Natural killer cell (primary cell): ENCODE data around the gene LCLAT1. TPM values are rescaled to one million over a fixed set of nuclear protein-coding genes. Genes with fewer than 3 reads are reported as not detected.
A peak's percentile ranks its signal among the peaks of the same experiment; 100 is the strongest.
"Not testable (repeated sequence)": the region's sequence is repeated elsewhere in the genome, so short reads cannot be mapped to it uniquely, and the experiment has no call there.

ENCODE experiments used
- ATAC-seq, 3 donors: fragments of 150-1000 bp in 2 of 3; fragments of 200-7000 bp in 1 of 3; cut with Tn5 transposase; 1 replicate in 1 of 3; 2 replicates in 2 of 3; pipeline ENCODE4 v1.10.0; 2021; ENCODE audit warnings: mild to moderate bottlenecking in 2 of 3, moderate library complexity in 2 of 3
- DNase-seq, 2 donors: peaks; one replicate each; pipeline versions ENCODE4 v3.0.0 to v3.0.0-alpha.2; 2013 to 2021; ENCODE audit warnings: mixed read lengths in 1 of 2
- H3K27ac ChIP-seq: one replicate; pipeline ENCODE4 v1.5.1; 2013; ENCODE audit warnings: mild to moderate bottlenecking, low read length
- H3K27me3 ChIP-seq: one replicate; pipeline ENCODE4 v1.6.1; 2013; ENCODE audit warnings: low read length; ENCODE audit not compliant: control insufficient read depth, insufficient read depth
- H3K36me3 ChIP-seq: one replicate; pipeline ENCODE4 v1.6.1; 2013; ENCODE audit warnings: low read length; ENCODE audit not compliant: control insufficient read depth, insufficient read depth
- H3K4me1 ChIP-seq: one replicate; pipeline ENCODE4 v1.6.1; 2013; ENCODE audit warnings: low read length; ENCODE audit not compliant: control insufficient read depth, insufficient read depth
- H3K4me3 ChIP-seq: one replicate; pipeline ENCODE4 v1.5.1; 2013; ENCODE audit warnings: low read length
- H3K9me3 ChIP-seq: one replicate; pipeline ENCODE4 v1.6.1; 2013; ENCODE audit warnings: low read length; ENCODE audit not compliant: control insufficient read depth, insufficient read depth
- H3K27ac Mint-ChIP-seq, 2 donors: one replicate each; pipeline ENCODE4 v1.8.0; 2022; ENCODE audit warnings: mild to moderate bottlenecking in 2 of 2, mixed read lengths in 2 of 2, moderate library complexity in 1 of 2
- H3K27me3 Mint-ChIP-seq, 2 donors: one replicate each; pipeline ENCODE4 v1.8.0; 2022; ENCODE audit warnings: low read depth in 2 of 2, mixed read lengths in 2 of 2
- H3K36me3 Mint-ChIP-seq: one replicate; pipeline ENCODE4 v1.8.0; 2022; ENCODE audit warnings: mixed read lengths
- H3K4me1 Mint-ChIP-seq, 2 donors: one replicate each; pipeline ENCODE4 v1.8.0; 2022; ENCODE audit warnings: mixed read lengths in 2 of 2
- H3K4me3 Mint-ChIP-seq: one replicate; pipeline ENCODE4 v1.8.0; 2022; ENCODE audit warnings: mild to moderate bottlenecking, moderate library complexity, mixed read lengths
- H3K9me3 Mint-ChIP-seq, 2 donors: one replicate each; pipeline ENCODE4 v1.8.0; 2022; ENCODE audit warnings: mixed read lengths in 2 of 2
- CTCF ChIP-seq: fragments of 200-600 bp; IDR thresholded peaks from one replicate; pipeline ENCODE4 v1.8.0; 2022; ENCODE audit warnings: antibody characterized with exemption
- WGBS: methylation state at CpG from one replicate; pipeline ENCODE4 v1.1.7; 2013; ENCODE audit warnings: missing lambda C conversion rate; ENCODE audit not compliant: insufficient coverage; 5-methylcytosine and 5-hydroxymethylcytosine counted together
- intact Hi-C: fragments of 100-400 bp; cut with micrococcal nuclease; formaldehyde crosslinking; loops from one replicate; pipeline ENCODE4 v1.14.2; 2022
- total RNA-seq, 4 donors: library from RNA; stranded (reverse); fragments of 120-200 nt in 1 of 4; gene quantifications; one replicate each; pipeline versions ENCODE4 v1.2.3 to v1.2.4, GENCODE V29; 2013 to 2022

Gene LCLAT1
- total RNA-seq, 3 donors from 2014 or later (not counting 1 experiment from before 2014, with no cell fraction given), result 13.0 to 16.2 (median 14.2) TPM

DNA sequence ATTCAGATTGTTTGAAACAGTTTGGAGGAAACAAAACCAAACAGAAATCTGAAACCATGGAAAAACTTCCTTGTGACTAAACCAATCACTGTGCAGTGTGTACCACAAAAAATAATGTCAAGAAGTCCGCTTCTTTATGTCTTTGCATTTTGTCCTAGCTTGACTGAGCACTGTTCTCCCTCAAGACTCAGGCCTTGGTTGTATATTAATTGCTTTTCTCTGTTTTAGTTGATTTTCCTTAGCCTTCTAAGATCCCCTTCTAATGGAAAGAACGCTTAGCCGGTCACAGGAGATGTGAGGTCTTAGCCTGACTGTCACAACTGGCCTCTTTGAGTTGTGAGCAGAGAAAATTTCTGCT, 56.6 kb downstream of the LCLAT1 start:
- H3K36me3 Mint-ChIP-seq, result peaks cover 18% of the 10 kb centered on the region
- 65% methylated on average over 3 of the region's 3 CpGs for WGBS
- intact Hi-C loops, result no loop called here
- peaks cover 43 to 48% of the 10 kb centered on the region in 2 donors for H3K4me1 Mint-ChIP-seq
- H3K27ac Mint-ChIP-seq, result peak overlapping the region; percentile 87 to 92
- no peak for DNase-seq
- no peaks in the 10 kb centered on the region for H3K36me3 ChIP-seq
- peak overlapping the region; percentile 54 for H3K27ac ChIP-seq
- peaks cover 12% of the 10 kb centered on the region for H3K4me1 ChIP-seq
- no peak for TF ChIP-seq CTCF
- no peaks in the 10 kb centered on the region for H3K27me3 ChIP-seq
- H3K9me3 ChIP-seq, result peaks cover 9% of the 10 kb centered on the region
- peak overlapping the region; percentile 67 for H3K4me3 Mint-ChIP-seq
- no peaks in the 10 kb centered on the region for H3K27me3 Mint-ChIP-seq
- no peak overlapping the region for H3K4me3 ChIP-seq
- peak in 1 of 3 donors; percentile 41 for ATAC-seq
- peaks cover 3 to 4% of the 10 kb centered on the region in 2 donors for H3K9me3 Mint-ChIP-seq

DNA sequence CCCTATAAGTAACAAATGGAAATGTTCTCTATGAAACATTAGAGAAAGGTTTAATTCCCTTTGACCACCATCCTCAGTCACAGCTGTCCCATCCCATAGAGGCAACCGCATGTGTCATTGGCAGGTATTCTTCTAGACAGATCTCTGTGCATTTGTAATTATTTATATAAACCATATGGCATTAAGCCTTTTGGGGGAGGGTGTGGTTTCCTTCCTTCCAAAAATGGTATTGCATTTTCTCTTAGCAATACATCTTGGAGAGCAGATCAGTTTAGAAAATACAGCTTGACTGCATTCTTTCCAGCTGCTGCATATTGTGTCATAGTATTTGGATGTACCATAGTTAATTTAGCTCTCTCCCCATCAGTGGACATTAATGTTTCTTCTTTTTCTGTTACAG, 57.7 kb downstream of the LCLAT1 start:
- WGBS, result no CpG with 5 or more reads among the region's 1 CpG
- peaks cover 9% of the 10 kb centered on the region for H3K9me3 ChIP-seq
- no peak for TF ChIP-seq CTCF
- no peak overlapping the region for H3K4me3 ChIP-seq
- DNase-seq, result no peak
- Mint-ChIP-seq H3K4me3 (peak overlapping the region; percentile 70), H3K4me1 (peaks cover 49 to 54% of the 10 kb centered on the region in 2 donors), H3K27ac (peak overlapping the region; percentile 87 to 92), H3K27me3 (no peaks in the 10 kb centered on the region), H3K9me3 (peaks cover 3 to 4% of the 10 kb centered on the region in 2 donors), H3K36me3 (peaks cover 18% of the 10 kb centered on the region)
- no peak overlapping the region for H3K27ac ChIP-seq
- intact Hi-C loops, result no loop called here
- H3K4me1 ChIP-seq, result peaks cover 12% of the 10 kb centered on the region
- H3K27me3 ChIP-seq, result no peaks in the 10 kb centered on the region
- ATAC-seq, result no peak
- no peaks in the 10 kb centered on the region for H3K36me3 ChIP-seq

- peaks cover 18% of the 10 kb centered on the region for H3K36me3 Mint-ChIP-seq
- peaks cover 3 to 4% of the 10 kb centered on the region in 2 donors for H3K9me3 Mint-ChIP-seq
- intact Hi-C loops, result no loop called here
- H3K9me3 ChIP-seq, result peaks cover 9% of the 10 kb centered on the region
- ATAC-seq (no peak), DNase-seq (no peak)
- H3K27me3 Mint-ChIP-seq, result no peaks in the 10 kb centered on the region
- no peaks in the 10 kb centered on the region for H3K36me3 ChIP-seq
- H3K4me1 ChIP-seq, result peaks cover 12% of the 10 kb centered on the region
- H3K4me1 Mint-ChIP-seq, result peaks cover 57 to 63% of the 10 kb centered on the region in 2 donors
- TF ChIP-seq CTCF, result no peak
- H3K4me3 ChIP-seq, result no peak overlapping the region
- no peaks in the 10 kb centered on the region for H3K27me3 ChIP-seq
- peak overlapping the region in 1 of 2 donors; percentile 92 for H3K27ac Mint-ChIP-seq
- H3K4me3 Mint-ChIP-seq, result no peak overlapping the region
- 91% methylated on average over 1 of the region's 3 CpGs for WGBS
- no peak overlapping the region for H3K27ac ChIP-seq
These were observed 58.6 kb downstream of the LCLAT1 start for GRCh38 chr2:30505500-30506180.

GRCh38 chr2:30507460-30507859, 60.4 kb downstream of the LCLAT1 start:
- H3K9me3 Mint-ChIP-seq, result not testable (repeated sequence)

More at GRCh38 chr2:30507460-30507859, 60.4 kb downstream of the LCLAT1 start:
- H3K9me3 ChIP-seq, DNase-seq, H3K36me3 ChIP-seq, H3K4me3 Mint-ChIP-seq, ATAC-seq, H3K27me3 ChIP-seq, H3K27ac Mint-ChIP-seq, H3K27ac ChIP-seq, intact Hi-C loops, H3K27me3 Mint-ChIP-seq, H3K4me3 ChIP-seq: not testable (repeated sequence)
- peaks cover 65 to 70% of the 10 kb centered on the region in 2 donors for H3K4me1 Mint-ChIP-seq
- peaks cover 12% of the 10 kb centered on the region for H3K4me1 ChIP-seq
- WGBS, result no CpG with 5 or more reads among the region's 1 CpG
- H3K36me3 Mint-ChIP-seq, result peaks cover 11% of the 10 kb centered on the region
